HG03442 (cell line): Measurements from ENCODE around the gene OSBPL8.
A peak's percentile ranks its signal among the peaks of the same experiment; 100 is the strongest.

Experiments used
- ATAC-seq: cut with Tn5 transposase; IDR thresholded peaks from one replicate; pipeline ENCODE4 v1.9.1; 2021; ENCODE audit warnings: mild to moderate bottlenecking, moderate library complexity; ENCODE audit not compliant: unreplicated experiment

The OSBPL8 gene

DNA sequence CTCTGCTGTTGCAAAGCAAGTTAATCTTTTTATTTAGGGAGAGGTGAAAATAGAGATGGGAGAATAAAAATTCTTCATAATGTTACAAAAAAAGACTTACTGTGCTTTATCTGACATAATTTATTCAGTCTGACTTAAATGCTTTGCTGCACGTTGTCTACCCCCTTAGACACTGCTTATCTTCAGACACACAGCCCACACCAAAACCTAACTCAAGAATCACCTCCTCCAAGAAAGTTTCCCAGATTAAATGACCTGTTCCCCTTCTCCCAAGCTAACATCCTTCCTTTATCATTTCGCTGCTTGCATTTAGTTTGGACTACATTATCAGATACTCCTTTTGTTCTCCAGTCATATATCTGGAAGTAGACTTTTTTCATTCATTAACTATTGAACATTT, 3.8 kb downstream of the OSBPL8 start:
- no peak for ATAC-seq

DNA sequence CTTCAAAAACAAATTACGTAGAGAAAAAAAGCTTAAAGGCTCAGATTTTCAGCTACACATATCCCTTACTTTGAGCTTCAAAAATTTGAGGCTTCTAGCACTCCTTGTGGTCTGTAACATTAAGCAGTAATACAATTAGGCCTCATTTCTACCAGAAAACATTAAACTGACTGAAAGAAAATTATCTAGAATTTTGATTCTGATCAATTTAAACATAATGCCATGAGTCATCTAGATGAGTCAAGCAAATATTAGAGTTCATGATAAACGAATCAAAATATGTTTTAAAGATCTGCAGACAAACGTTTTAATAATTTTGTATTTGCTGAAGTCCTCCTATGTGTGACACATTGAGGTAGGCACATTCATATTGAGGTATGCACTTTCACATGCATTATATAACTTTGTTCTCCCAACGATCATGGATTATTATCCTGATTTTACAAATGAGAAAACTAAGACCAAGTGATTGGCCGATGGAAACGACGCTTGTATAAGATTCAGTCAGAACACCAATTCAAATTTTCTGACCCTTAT, 4.3 kb downstream of the OSBPL8 start:
- ATAC-seq, result no peak

- no peak for ATAC-seq
Observed at GRCh38 chr12:76554405-76555230, 5.0 kb downstream of the OSBPL8 start.

- ATAC-seq, result no peak
Observed at GRCh38 chr12:76552343-76552938, 7.1 kb downstream of the OSBPL8 start.

DNA sequence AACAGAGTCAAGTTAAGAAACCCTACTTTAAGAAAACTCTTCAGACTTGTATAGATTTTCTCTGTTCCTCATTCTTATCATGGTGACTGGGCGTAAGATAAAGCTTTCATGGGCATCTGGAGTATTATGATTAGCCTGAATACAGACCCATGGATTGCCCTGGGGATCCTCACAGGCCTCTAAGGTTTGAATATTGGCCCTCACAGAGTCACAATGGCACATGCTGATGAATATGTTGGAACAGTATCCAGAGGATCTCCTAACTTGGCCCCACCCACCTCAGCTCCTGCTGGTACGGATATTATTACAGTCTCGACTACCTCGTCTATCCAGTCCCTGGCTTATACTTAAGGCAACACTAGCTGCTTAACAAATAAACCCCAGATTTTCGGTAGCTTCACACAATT, 8.1 kb downstream of the OSBPL8 start:
- peak; percentile 42 for ATAC-seq

DNA sequence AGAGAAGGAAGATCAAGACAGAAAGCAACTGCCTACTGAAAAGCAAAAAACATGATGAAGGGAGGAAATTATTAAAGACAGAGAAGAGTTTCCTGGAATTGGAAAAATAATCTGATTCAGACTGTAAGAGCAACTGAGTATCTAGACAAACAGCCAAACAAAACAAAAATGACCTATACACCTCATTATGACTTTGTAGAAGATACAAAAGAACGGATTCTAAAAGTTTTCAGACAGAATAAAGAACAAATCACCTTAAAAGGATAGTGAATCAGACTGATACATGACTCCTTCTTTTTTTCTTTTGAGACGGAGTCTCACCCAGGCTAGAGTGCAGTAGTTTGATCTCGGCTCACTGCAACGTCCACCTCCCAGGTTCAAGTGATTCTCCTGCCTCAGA, 10.4 kb downstream of the OSBPL8 start:
- no peak for ATAC-seq

- no peak for ATAC-seq
Observed at GRCh38 chr12:76548222-76548837, 11.2 kb downstream of the OSBPL8 start.

DNA sequence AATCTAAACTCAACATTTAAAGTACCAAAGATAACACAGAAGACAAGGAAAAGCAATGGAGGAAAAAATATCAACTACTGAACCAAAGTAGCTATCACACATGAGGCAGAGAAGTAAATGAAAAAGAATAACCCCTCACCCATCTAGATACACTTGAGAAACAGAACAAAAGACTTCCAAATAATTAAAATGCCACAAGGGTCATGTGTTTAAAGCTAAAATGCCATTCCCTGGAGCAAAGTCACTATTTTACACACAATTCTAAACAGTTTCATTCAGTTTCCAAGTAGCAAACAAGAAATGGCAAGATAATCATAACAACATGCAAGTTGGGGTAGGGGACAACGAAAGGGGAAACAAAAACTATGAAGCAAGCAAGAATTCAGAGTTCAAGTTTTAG, 12.0 kb downstream of the OSBPL8 start:
- ATAC-seq, result no peak

DNA sequence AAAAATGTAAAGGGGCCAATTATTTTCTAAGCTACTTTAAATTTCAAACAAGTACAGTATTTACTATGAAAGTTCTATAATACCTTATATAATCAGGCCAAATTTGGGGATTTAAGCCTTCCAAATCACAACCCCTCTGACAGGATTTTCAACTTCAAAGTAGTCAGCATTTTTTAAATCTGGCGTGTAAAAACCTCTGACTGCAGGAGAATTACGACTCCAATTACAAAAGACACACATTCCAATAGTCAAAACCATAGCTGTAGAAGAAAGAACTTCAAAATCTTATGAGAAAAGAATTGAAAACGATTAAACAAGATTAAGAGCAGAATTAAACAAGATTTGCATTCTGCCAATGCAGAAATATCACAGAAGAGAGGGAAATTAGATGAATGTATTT, 12.7 kb downstream of the OSBPL8 start:
- no peak for ATAC-seq

DNA sequence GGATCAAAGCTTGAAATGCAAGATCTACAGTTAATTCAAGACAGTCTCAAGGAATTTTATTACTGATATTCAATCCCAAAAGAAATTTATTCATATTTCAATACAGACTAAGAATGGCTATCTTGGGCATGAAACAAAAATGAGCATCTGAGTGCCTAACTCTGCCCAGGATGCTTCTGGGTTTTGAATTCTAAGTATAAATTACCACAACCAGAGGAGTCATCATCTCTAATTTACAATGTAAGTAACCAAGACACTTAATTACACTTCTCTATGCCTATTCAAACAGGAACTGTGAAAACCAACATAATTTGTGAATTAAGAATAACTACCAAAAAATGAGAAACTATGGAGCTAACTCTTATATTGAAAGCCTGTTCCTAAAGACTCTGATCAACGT, 14.1 kb downstream of the OSBPL8 start:
- no peak for ATAC-seq

DNA sequence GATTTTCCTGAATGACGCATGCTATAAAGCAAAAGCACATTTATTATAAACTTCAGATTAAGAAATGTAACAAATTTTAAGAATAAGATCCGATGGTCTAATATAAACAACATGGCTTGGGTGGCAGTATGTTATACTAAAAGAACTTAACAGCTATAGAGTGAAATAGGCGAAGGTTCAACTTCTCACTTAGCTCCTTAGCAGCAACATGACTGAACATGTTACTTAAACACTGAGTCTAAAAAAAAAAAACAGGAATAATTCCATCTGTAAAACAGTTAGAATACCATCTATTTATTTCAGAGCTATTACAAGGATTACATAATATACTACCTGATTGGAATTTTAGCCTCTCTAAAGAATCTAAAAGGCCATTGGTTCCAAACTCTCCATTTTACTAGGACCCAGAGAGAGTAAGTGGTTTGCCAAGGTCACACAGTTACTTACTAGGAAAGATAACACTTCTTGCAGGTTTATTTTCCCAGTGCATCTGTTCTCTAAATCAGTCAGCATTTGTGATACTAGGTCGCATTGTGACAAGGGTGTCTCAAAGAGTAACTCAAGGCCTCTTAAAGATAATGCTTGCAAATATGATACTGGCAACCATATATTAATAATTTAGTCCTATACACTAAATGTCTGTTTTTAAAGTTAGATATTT, 14.8 kb downstream of the OSBPL8 start:
- ATAC-seq, result no peak

DNA sequence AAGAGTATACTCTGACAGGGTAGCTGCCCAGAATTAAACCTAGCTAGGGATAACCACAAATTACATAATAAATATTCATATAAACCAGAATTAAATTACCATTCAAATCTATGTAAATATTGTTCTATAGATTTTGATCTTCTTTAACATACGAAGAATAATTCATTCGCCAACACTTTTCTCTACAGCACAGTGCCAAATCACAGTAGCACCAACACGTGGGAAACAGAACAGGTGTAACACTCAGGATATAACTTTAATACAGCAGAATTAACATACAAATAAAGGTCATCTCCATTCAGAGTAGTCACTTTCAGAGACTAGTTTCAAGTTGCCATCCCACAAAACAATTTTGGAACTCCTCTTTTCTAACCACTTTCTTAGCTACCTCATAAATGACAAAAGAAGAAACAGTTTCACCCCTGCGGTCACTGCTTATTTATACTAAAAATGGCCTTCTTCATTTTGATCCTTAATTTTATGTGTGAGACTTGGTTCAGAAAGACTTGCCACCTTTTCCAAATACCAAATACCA, 15.7 kb downstream of the OSBPL8 start:
- ATAC-seq, result no peak

- no peak for ATAC-seq
Observed at GRCh38 chr12:76542908-76543307, 16.7 kb downstream of the OSBPL8 start.

GRCh38 chr12:76539727-76540126, 19.8 kb downstream of the OSBPL8 start:
- ATAC-seq, result no peak

GRCh38 chr12:76537923-76538322, 21.6 kb downstream of the OSBPL8 start:
- no peak for ATAC-seq

GRCh38 chr12:76536546-76536945, 23.0 kb downstream of the OSBPL8 start:
- ATAC-seq, result no peak

- ATAC-seq, result no peak
Observed at GRCh38 chr12:76535170-76535569, 24.4 kb downstream of the OSBPL8 start.

- ATAC-seq, result no peak
Observed at GRCh38 chr12:76533331-76533730, 26.2 kb downstream of the OSBPL8 start.

DNA sequence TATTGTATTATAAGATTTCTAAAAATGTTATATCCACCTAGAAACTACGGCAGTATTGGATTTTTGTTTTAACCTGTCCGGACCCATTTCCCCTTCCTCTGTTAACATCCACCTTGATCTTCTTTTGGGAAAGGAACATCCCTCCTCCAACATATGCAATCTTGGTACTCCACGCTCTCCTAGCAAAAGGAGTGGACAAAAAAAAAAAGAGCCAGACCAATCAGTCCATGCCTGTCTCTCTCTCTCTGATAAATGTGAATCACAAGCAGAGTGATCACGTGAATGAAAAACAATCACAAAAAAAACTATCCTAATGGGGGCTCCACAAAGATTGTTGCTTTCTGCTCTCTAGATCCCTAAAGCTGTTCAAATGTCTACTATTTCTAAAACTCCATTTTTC, 27.1 kb downstream of the OSBPL8 start:
- no peak for ATAC-seq

- no peak for ATAC-seq
Observed at GRCh38 chr12:76531056-76531455, 28.5 kb downstream of the OSBPL8 start.

DNA sequence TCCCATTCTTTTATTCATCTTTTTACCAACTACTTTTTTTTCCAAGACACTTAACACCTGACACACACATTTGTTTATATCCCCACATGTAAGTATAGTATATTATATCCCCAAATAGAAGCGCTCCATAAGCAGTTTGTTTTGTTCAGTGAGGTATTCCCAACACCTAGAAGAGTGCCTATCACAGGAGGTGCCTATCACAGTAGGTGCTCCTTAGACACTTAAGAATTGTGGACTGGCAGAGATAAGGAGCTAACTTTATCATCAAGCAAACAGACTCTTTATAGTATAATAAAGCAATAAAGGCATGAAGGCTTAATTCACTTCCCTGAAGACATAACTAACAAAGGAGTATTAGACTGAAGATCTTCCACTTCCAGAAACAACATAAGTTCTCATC, 29.1 kb downstream of the OSBPL8 start:
- ATAC-seq, result no peak
